ENCODE results near the gene SLC15A3. TPM values are rescaled to one million over a fixed set of nuclear protein-coding genes. Genes with fewer than 3 reads are reported as not detected.

The SLC15A3 gene
- total RNA-seq, 1 donor from 2014 or later: 5.0 TPM

DNA sequence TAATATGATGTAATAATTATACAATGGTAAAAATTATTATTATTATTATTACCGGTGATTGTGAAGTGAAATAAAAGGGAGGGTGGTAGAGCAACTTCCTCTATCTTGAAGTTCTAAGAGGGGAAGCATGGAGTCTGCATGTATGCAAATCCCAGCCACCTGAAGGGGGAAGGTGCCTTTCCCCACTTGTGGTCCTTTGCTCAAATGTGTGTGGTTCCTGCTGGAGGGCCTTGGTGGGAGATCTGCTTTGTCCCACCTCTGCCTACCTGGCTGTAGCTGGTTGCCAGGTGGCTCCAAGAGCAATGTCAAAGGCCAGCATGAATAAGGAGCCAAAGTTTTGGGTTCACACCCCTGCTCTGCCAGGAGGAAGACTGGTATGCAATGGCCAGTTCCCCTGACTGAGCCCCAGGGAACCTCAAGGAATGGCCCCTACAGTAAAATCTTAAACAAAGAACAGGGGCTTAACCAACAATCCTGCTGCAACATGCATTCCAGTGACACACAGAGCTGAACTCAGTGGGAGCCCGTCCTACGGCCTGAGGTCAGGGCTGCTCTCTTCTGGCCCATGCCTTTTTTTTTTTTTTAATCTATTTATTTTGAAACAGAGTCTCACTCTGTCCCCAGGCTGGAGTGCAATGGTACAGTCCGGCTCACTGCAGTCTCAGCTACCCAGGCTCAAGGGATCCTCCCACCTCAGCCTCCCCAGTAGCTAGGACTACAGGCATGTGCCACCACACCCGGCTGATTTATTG, 19.2 kb downstream of the SLC15A3 start:
- TF ChIP-seq, protein P1, sequence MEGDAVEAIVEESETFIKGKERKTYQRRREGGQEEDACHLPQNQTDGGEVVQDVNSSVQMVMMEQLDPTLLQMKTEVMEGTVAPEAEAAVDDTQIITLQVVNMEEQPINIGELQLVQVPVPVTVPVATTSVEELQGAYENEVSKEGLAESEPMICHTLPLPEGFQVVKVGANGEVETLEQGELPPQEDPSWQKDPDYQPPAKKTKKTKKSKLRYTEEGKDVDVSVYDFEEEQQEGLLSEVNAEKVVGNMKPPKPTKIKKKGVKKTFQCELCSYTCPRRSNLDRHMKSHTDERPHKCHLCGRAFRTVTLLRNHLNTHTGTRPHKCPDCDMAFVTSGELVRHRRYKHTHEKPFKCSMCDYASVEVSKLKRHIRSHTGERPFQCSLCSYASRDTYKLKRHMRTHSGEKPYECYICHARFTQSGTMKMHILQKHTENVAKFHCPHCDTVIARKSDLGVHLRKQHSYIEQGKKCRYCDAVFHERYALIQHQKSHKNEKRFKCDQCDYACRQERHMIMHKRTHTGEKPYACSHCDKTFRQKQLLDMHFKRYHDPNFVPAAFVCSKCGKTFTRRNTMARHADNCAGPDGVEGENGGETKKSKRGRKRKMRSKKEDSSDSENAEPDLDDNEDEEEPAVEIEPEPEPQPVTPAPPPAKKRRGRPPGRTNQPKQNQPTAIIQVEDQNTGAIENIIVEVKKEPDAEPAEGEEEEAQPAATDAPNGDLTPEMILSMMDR (IDR thresholded peaks at IDR 0.05; ENCODE audit: unreplicated experiment): no peak
- Mint-ChIP-seq H3K36me3 (peaks cover 17% of the 10 kb centered on the region), H3K9me3 (no peaks in the 10 kb centered on the region), H3K27me3 (ENCODE audit: low read depth) (no peaks in the 10 kb centered on the region), H3K4me1 (no peaks in the 10 kb centered on the region), H3K4me3 (no peak overlapping the region), H3K27ac (no peak overlapping the region)
- no peak for DNase-seq (ENCODE audit: low spot score in 2 of 2, unreplicated experiment in 2 of 2)

GRCh38 chr11:60931917-60932316, 20.1 kb downstream of the SLC15A3 start:
- DNase-seq (ENCODE audit: low spot score in 2 of 2, unreplicated experiment in 2 of 2): no peak
- H3K4me3 Mint-ChIP-seq: no peak overlapping the region
- no peak overlapping the region for H3K27ac Mint-ChIP-seq

DNA sequence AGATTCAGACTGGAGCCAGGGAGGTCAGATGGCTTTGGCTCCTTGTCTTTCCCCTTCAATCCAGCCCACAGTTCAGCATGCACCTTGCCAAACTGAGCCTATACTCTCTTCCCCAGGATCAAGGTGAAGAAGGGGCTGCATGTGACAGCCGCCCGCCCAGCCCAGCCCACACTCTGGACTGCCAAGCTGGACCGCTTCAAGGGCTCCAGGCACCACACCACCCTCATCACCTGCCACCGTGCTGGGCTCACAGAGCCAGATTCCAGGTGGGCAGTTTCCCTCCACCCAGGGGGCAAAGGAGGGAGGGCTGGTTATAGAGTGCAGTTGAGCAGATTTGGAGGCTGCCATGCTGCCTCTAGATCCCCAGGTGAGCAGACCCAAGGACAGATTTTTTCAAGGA, 21.6 kb downstream of the SLC15A3 start:
- Mint-ChIP-seq H3K27me3 (ENCODE audit: low read depth) (no peaks in the 10 kb centered on the region), H3K9me3 (no peaks in the 10 kb centered on the region), H3K27ac (no peak overlapping the region), H3K4me1 (peaks cover 6% of the 10 kb centered on the region), H3K36me3 (peaks cover 19% of the 10 kb centered on the region), H3K4me3 (no peak overlapping the region)
- DNase-seq (ENCODE audit: low spot score in 2 of 2, unreplicated experiment in 2 of 2): no peak
- TF ChIP-seq, protein P1 (IDR thresholded peaks at IDR 0.05; ENCODE audit: unreplicated experiment): no peak

More at GRCh38 chr11:60931917-60932316, 20.1 kb downstream of the SLC15A3 start:
- no peaks in the 10 kb centered on the region for H3K4me1 Mint-ChIP-seq
- no peaks in the 10 kb centered on the region for H3K9me3 Mint-ChIP-seq
- TF ChIP-seq, protein P1 (IDR thresholded peaks at IDR 0.05; ENCODE audit: unreplicated experiment): no peak
- H3K27me3 Mint-ChIP-seq (ENCODE audit: low read depth): no peaks in the 10 kb centered on the region
- peaks cover 20% of the 10 kb centered on the region for H3K36me3 Mint-ChIP-seq

DNA sequence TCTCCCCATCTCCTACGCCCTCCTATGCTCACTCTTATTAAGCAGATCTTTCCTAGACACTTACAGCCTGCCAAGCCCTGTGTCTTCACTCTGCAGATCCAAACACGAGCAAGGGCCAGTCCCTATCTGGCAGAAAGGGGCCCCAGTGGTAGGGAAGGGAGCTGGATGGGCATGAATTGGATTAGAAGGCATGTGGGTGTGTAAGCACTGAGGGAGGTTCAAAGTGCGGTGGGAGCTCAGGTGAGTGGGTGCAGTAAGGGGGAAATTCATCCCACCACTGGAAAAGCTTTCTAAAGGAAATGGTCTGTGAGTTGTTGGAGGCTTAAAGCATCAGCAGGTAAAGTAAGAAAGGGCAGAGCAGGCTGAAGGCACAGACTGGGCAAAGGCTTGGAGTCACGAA, 22.2 kb downstream of the SLC15A3 start:
- no peak for DNase-seq (ENCODE audit: low spot score in 2 of 2, unreplicated experiment in 2 of 2)

GRCh38 chr11:60928563-60929001, 23.4 kb downstream of the SLC15A3 start:
- H3K9me3 Mint-ChIP-seq: no peaks in the 10 kb centered on the region
- TF ChIP-seq, protein P1 (IDR thresholded peaks at IDR 0.05; ENCODE audit: unreplicated experiment): no peak
- H3K4me3 Mint-ChIP-seq: no peak overlapping the region
- H3K27ac Mint-ChIP-seq: no peak overlapping the region
- no peak for DNase-seq (ENCODE audit: low spot score in 2 of 2, unreplicated experiment in 2 of 2)
- peaks cover 10% of the 10 kb centered on the region for H3K4me1 Mint-ChIP-seq
- H3K36me3 Mint-ChIP-seq: peaks cover 19% of the 10 kb centered on the region
- no peaks in the 10 kb centered on the region for H3K27me3 Mint-ChIP-seq (ENCODE audit: low read depth)

More for the DNA sequence above, 22.2 kb downstream of the SLC15A3 start:
- no peak overlapping the region for H3K4me3 Mint-ChIP-seq
- peaks cover 10% of the 10 kb centered on the region for H3K4me1 Mint-ChIP-seq
- no peak overlapping the region for H3K27ac Mint-ChIP-seq
- H3K9me3 Mint-ChIP-seq: no peaks in the 10 kb centered on the region
- TF ChIP-seq, protein P1 (IDR thresholded peaks at IDR 0.05; ENCODE audit: unreplicated experiment): no peak
- H3K36me3 Mint-ChIP-seq: peaks cover 19% of the 10 kb centered on the region
- H3K27me3 Mint-ChIP-seq (ENCODE audit: low read depth): no peaks in the 10 kb centered on the region
